ENCODE results near the gene BTF3.

- TF ChIP-seq CTCF (conservative IDR thresholded peaks at IDR 0.05; ENCODE audit: low read length): no peak
- no peak for TF ChIP-seq EZH2phosphoT487 (IDR thresholded peaks at IDR 0.05; ENCODE audit: borderline replicate concordance)
Observed at GRCh38 chr5:73491155-73491554, 7.1 kb upstream of the BTF3 start.
